ENCODE results near the gene OR4X2.

DNA sequence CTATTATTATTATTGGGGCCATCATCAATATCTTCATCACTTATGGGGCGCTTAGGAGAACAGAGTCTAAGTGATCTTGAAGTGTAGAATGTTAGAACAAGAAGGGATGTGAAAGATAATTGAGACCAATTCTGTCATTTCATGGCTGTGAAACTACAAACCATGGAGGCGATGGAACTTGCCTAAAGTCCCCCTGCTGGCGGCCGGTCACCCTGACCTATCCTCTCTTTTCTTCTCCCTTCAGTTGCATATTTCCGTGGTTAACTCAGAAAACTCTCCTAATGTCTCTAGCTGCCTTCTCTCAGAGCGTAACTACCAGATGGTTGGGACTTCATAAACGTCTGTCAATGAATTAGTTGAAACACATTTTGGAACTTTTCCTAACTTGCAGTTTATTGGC, 34.9 kb upstream of the OR4X2 start:
- TF ChIP-seq CTCF (IDR thresholded peaks at IDR 0.05) (no peak), POLR2A (IDR thresholded peaks at IDR 0.05) (no peak), POLR2AphosphoS5 (IDR thresholded peaks at IDR 0.05) (no peak)
